Measurements from ENCODE around the gene GDF15. TPM values are rescaled to one million over a fixed set of nuclear protein-coding genes. Genes with fewer than 3 reads are reported as not detected.

GDF15 gene
- total and polyA plus RNA-seq, 2 donors (not counting 1 experiment from before 2014, with no cell fraction given) = 0.19 TPM; not detected in 1

DNA sequence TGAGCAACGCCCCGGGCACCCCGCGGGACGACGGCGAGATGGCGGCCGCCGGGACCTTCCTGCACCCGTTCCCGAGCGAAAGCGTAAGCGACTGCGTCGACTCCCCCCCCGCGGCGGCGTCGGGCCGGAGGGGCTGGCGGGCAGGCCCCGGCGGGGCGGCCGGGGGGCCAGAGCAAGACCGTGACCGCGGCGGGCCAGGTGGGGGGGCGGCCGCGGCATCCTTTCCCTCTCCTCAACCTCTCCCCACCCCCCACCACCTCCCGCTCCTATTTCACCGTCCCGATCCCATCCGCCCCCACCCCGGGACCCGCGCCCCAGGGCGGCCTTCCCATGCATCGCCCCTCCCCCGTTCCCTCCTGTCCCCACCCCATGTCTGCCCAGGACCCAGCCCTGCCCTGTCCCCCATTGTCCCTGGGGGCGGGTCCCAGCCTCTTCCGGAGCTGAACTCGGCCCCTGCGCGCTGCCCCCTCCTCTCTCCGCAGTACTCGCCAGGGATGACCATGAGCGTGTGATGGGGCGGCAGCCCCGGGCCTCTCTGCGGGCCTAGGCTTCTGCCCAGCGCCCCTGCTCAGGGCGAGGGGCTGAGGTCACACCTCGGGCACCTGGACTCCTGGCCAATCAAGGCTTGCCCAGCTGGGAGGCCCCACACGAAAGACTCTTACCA is 47.9 kb downstream of the GDF15 start:
- H3K9ac ChIP-seq (ENCODE audit: low read length) = peak overlapping the region; percentile 49
- Mint-ChIP-seq H3K27me3 (no peaks in the 10 kb centered on the region), H3K4me3 (peak overlapping the region; percentile 80), H3K27ac (peak overlapping the region; percentile 53), H3K4me1 (peaks cover 37% of the 10 kb centered on the region), H3K9me3 (ENCODE audit: insufficient read depth) (no peaks in the 10 kb centered on the region)
- WGBS (ENCODE audit: insufficient coverage) = 15% methylated on average over 51 of the region's 60 CpGs
- H3K4me2 ChIP-seq (replicated peaks; ENCODE audit: low read depth, low read length, poor library complexity, severe bottlenecking) = peak overlapping the region; percentile 98
- peak; percentile 60 for DNase-seq
- no peak for ATAC-seq (ENCODE audit: low read depth)
- peak overlapping the region in 1 of 2 donors; percentile 31 for H3K27ac ChIP-seq (ENCODE audit: low read length in 2 of 2)
- peaks cover 10% of the 10 kb centered on the region for H3K79me2 ChIP-seq (ENCODE audit: control insufficient read depth, insufficient read depth, low read length)
- no peaks in the 10 kb centered on the region for H3K27me3 ChIP-seq (replicated peaks in 1 of 4; ENCODE audit: control extremely low read depth in 1 of 4, control insufficient read depth in 3 of 4, insufficient read depth in 4 of 4, low read length in 3 of 4)
- H3K36me3 ChIP-seq (replicated peaks in 1 of 2; ENCODE audit: control extremely low read depth in 1 of 2, control insufficient read depth in 1 of 2, extremely low read depth in 1 of 2, insufficient read depth in 2 of 2, low read length in 1 of 2) = no peaks in the 10 kb centered on the region
- no peaks in the 10 kb centered on the region for H3K9me3 ChIP-seq (ENCODE audit: control extremely low read depth in 1 of 3, control insufficient read depth in 2 of 3, insufficient read depth in 1 of 3, low read length in 2 of 3)
- ChIA-PET CTCF (interaction anchor here (3.4 kb wide), 1 partner anchor 17 kb away, joined by 13 read pairs; no protein-coding TSS in a partner anchor), POLR2A (interaction anchor here (0.8 kb wide), 1 partner anchor 18 kb away, joined by 4 read pairs; no protein-coding TSS in a partner anchor)
- H3K4me1 ChIP-seq (ENCODE audit: control insufficient read depth in 2 of 2, insufficient read depth in 2 of 2, low read length in 2 of 2) = peaks cover 36 to 61% of the 10 kb centered on the region in 2 donors
- TF ChIP-seq, protein P1, sequence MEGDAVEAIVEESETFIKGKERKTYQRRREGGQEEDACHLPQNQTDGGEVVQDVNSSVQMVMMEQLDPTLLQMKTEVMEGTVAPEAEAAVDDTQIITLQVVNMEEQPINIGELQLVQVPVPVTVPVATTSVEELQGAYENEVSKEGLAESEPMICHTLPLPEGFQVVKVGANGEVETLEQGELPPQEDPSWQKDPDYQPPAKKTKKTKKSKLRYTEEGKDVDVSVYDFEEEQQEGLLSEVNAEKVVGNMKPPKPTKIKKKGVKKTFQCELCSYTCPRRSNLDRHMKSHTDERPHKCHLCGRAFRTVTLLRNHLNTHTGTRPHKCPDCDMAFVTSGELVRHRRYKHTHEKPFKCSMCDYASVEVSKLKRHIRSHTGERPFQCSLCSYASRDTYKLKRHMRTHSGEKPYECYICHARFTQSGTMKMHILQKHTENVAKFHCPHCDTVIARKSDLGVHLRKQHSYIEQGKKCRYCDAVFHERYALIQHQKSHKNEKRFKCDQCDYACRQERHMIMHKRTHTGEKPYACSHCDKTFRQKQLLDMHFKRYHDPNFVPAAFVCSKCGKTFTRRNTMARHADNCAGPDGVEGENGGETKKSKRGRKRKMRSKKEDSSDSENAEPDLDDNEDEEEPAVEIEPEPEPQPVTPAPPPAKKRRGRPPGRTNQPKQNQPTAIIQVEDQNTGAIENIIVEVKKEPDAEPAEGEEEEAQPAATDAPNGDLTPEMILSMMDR (IDR thresholded peaks at IDR 0.05) = no peak
- TF ChIP-seq EZH2 (IDR thresholded peaks at IDR 0.05; ENCODE audit: borderline replicate concordance, insufficient read depth, low read depth, low read length, poor library complexity, severe bottlenecking) = no peak
- H2AFZ ChIP-seq (ENCODE audit: insufficient read depth, low read depth, low read length, poor library complexity, severe bottlenecking) = no peak overlapping the region
- peaks cover 28% of the 10 kb centered on the region for H4K20me1 ChIP-seq (ENCODE audit: control insufficient read depth, insufficient read depth, low read length, poor library complexity, severe bottlenecking)
- H3K4me3 ChIP-seq (ENCODE audit: control extremely low read depth in 1 of 5, extremely low read depth in 1 of 5, insufficient read depth in 1 of 5, low read depth in 2 of 5, low read length in 4 of 5) = peak overlapping the region in 4 of 5 experiments; percentile 17 to 92 (median 80)
- intact Hi-C loops (cut with micrococcal nuclease) = no loop called here
